GM18511 (cell line): Measurements from ENCODE around the gene EDN1.

Experiments
- ATAC-seq: cut with Tn5 transposase; IDR thresholded peaks from one replicate; pipeline ENCODE4 v1.9.1; 2021; ENCODE audit warnings: mild to moderate bottlenecking, moderate library complexity; ENCODE audit not compliant: unreplicated experiment

EDN1 gene

DNA sequence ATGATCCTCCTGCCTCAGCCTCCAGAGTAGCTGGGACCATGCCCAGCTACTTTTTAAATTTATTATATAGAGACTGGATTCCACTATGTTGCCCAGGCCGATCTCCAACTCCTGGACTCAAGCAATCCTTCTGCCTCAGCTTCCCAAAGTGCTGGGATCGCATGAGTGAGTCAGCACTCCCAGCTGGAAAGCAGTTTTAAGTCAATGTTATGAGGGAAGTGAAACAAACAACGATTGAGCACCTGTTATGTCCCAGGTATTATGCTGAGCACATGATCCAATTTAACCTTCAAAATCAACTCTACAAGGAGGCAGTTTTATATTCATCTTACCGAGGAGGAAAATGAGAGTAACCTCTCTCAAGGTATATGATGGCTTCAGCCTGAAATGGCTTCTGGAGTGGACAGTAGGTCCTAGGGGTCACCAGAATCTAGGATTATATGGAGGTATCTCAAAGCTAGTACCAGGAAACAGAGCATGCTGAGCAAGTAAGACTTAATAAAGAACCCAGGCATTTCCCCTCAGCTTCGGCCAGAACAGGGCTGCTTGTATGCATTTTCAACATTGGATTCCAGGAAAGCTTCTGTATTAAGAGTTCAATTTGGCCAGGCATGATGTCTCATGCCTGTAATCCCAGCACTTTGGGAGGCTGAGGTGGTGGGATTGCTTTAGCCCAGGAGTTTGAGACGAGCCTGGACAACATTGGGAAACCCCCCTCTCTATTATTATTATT lies 55.0 kb downstream of the EDN1 start:
- ATAC-seq = no peak

GRCh38 chr6:12345694-12346058 lies 55.5 kb downstream of the EDN1 start:
- no peak for ATAC-seq
